Skeletal muscle cell (primary cell): Measurements from ENCODE around the gene LRRC74B.
"Not testable (repeated sequence)": the region's sequence is repeated elsewhere in the genome, so short reads cannot be mapped to it uniquely, and the experiment has no call there.

Experiments used
- DNase-seq: peaks from one replicate; pipeline ENCODE4 v3.0.0-alpha.2; 2010; ENCODE audit warnings: low read depth
- H3K4me3 ChIP-seq: 2 replicates; pipeline ENCODE4 v1.5.1; 2011; ENCODE audit warnings: low read depth, mild to moderate bottlenecking, control low read depth, low read length, moderate library complexity

Gene LRRC74B

GRCh38 chr22:21045585-21046294 is at the start of gene LRRC74B:
Gene LRRC74B (plus strand): TSS chr22:21045946. CDS start chr22:21045987, 41 bp downstream.
- peak within 1 kb of the TSS; percentile 57 for H3K4me3 ChIP-seq

DNA sequence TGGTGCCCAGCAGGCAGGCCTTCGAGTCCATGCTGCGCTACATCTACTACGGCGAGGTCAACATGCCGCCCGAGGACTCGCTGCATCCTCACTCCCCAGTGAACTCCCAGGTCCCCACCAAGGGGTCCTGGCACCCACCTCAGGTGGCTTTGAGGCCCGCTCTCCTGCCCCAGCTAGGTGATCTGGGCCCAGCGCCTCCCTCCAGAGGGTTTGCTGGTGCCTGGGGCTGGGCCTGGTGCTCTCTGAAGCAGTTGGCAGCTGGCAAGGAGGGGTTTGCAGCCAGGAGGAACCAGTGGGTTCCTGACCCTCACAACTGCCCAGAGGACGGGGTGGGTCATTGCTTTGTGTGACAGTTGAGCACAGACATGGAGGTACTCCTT is 49.7 kb upstream of the LRRC74B start:
- no peak for DNase-seq
- H3K4me3 ChIP-seq: no peak overlapping the region

More at GRCh38 chr22:21045585-21046294, at the start of gene LRRC74B:
- peak; percentile 75 for DNase-seq

GRCh38 chr22:20996598-20997535 is 48.9 kb upstream of the LRRC74B start:
- no peak overlapping the region for H3K4me3 ChIP-seq
- DNase-seq: no peak

GRCh38 chr22:20997536-20998257 is 48.0 kb upstream of the LRRC74B start:
- DNase-seq: no peak
- no peak overlapping the region for H3K4me3 ChIP-seq

DNA sequence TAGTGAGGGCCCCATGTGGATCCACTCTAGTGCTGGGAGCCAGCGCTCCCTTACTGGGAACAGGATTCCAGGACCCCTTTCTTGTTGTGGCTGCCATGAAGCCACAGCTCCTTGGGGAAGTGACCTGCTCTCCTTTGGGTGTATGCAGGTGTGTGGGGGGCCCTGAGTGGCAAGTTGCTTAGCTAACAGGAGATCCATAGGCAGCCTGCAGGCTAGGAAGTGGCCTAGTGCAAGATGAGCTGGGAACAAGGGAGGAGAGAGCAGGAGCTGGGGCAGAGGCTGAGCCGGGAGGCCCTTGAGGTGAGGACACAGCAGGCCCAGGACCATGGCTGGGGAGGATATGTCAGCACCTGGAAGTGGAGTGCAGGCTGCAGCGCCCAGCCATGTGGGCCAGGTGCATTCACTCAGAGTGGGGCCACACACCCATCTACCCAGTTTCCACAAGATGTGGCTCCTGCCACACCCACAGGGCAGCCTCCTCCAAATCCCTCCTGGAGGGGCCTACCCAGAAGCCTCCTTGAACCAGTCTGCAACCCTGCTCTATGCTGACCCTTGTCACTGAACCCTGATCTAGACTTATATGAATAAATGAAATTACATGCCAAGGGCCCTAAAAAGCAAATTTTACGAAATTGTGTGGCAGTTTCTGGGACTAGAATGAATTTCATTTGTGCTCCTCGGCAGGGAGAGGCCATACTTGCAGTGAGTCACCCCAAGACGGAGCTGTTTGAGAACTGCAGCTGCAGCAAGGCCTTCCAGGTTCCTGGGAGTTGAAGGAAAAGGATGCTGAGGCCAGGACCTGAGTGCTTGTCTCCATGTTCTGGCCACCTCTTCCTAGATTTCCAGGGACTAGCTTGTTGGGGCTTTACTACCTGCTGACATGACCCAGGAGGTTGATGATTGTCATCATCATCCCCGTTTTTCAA is 47.1 kb upstream of the LRRC74B start:
- H3K4me3 ChIP-seq: no peak overlapping the region
- DNase-seq: no peak

- no peak overlapping the region for H3K4me3 ChIP-seq
- no peak for DNase-seq
Observed at GRCh38 chr22:20999350-21000206, 46.2 kb upstream of the LRRC74B start.

GRCh38 chr22:21000207-21000986 is 45.3 kb upstream of the LRRC74B start:
- DNase-seq: no peak
- H3K4me3 ChIP-seq: peak overlapping the region; percentile 76

DNA sequence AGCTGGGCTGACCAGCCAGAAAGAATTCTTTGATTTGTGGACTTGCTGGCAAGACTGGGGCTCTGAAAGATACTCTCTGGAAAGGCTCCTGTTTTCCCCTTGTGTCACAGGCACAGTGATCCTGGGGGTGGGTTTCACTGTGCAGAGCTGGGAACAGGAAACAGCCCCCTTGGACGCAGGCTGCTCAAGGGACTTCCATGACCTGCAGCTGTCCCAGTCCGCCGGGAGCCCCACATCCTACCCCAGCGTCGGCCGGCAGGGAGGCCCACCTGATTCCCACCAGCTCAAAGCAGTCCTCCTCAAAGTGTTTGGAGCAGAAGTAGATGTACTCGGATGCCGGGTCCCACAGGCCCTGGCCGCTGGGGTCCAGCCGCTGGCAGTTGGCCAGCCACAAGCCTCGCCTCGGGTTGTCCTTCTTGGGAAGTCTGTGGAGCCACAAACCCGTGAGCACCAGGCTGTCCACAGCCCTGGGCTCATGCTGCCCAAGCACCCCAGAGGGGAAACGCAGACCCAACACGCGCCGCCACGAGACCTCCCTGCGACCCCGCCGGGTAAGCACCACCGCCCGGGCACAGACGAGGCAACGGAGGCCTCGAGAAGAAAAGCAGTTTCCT is 44.7 kb upstream of the LRRC74B start:
- no peak for DNase-seq
- peak overlapping the region; percentile 76 for H3K4me3 ChIP-seq

GRCh38 chr22:21001601-21002325 is 44.0 kb upstream of the LRRC74B start, which contains the start of gene THAP7:
Gene THAP7 (minus strand): TSS chr22:21002118. CDS start chr22:21001911, 207 bp downstream.
- DNase-seq: peak; percentile 80
- peak within 1 kb of the TSS; percentile 76 for H3K4me3 ChIP-seq

- no peak for DNase-seq
- no peak overlapping the region for H3K4me3 ChIP-seq
Observed at GRCh38 chr22:21003782-21004181, 42.0 kb upstream of the LRRC74B start.

- H3K4me3 ChIP-seq, DNase-seq: not testable (repeated sequence)
Observed at GRCh38 chr22:21009208-21009607, 36.5 kb upstream of the LRRC74B start.

DNA sequence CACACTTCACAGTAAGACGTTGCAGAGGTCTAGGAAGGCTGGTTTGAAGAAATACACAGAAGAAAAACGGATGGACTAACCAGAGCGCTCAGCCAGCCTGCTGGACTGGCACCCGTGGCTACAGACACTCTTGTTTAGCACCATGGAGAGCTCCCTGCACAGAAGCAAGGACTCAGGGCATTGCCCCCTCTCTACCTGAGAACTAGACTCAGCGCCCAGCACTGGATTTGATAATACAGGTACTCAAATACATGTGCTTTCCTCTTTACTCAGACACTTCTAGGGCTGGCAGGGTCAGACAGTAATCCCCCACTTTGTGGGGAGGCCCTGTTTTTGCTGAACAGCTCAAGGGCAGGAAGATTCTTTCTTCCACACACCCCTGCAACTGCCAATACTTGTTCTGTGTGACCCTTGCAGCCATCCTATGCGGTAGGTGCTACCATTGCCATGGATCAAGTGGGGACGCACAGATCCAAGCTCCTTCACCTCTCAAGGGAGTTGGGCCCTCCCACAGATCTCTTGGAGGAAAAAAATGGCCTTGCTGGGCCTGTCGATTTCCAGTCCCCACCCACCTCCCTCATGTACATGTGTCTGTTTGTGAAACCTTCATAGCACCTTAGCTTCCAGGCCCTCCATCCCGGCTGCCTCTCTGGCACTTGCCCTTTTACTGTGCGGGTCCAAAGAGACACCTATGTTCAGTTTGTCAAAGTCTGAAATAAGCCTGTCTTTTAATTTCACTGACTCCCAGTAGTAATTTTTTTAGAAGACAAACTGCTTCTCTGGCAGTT is 35.9 kb upstream of the LRRC74B start:
- DNase-seq: peak; percentile 20
- H3K4me3 ChIP-seq: no peak overlapping the region

GRCh38 chr22:21010426-21011113 is 35.2 kb upstream of the LRRC74B start:
- no peak for DNase-seq
- H3K4me3 ChIP-seq: no peak overlapping the region

- DNase-seq: no peak
- no peak overlapping the region for H3K4me3 ChIP-seq
Observed at GRCh38 chr22:21012446-21013407, 33.0 kb upstream of the LRRC74B start.
